ENCODE data around the gene EXD2.

DNA sequence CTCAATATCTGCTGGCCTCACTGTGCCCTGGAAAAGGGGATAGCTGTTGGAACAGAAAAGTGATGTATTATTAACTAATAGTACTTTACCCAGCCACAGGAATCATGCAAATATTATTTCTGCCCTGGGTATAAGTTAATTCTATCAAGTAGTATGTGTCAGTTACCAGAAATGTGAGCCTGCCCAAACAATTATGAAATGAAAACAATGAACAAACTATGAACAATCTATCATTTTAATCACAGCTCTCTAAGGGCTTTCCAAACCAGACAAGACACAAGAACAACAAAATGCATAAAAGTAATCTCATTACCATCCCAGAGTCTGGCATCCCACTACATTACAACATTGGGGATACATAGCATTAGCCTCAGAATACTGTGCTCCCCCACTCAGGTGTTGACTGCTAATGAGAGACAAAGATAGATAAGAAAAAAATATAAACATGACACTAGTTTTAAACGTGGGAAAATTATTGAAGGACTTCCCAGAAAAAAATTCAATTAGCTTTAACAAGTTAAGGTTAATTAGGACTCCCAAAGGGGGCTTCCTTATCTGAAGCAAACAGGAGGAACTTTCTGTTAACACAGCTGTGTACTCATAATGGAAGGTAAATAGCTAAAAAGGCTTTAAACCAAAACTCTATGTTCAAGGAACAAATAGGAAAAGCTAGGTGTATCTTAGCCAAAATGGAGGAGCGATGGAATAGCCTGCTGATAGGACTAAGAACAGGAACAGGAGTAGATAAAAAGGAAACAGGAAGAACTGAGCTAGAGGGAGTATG, 41.6 kb upstream of the EXD2 start:
- TF ChIP-seq, protein P1, sequence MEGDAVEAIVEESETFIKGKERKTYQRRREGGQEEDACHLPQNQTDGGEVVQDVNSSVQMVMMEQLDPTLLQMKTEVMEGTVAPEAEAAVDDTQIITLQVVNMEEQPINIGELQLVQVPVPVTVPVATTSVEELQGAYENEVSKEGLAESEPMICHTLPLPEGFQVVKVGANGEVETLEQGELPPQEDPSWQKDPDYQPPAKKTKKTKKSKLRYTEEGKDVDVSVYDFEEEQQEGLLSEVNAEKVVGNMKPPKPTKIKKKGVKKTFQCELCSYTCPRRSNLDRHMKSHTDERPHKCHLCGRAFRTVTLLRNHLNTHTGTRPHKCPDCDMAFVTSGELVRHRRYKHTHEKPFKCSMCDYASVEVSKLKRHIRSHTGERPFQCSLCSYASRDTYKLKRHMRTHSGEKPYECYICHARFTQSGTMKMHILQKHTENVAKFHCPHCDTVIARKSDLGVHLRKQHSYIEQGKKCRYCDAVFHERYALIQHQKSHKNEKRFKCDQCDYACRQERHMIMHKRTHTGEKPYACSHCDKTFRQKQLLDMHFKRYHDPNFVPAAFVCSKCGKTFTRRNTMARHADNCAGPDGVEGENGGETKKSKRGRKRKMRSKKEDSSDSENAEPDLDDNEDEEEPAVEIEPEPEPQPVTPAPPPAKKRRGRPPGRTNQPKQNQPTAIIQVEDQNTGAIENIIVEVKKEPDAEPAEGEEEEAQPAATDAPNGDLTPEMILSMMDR (IDR thresholded peaks at IDR 0.05; ENCODE audit: borderline replicate concordance, extremely low read depth, low read length, poor library complexity, severe bottlenecking), result no peak
- TF ChIP-seq EZH2 (IDR thresholded peaks at IDR 0.05; ENCODE audit: borderline replicate concordance, low read depth, low read length, severe bottlenecking), result no peak
